Activated CD8-positive, alpha-beta memory T cell treated with anti-CD3 and anti-CD28 coated beads for 1 hour (primary cell): ENCODE results near the gene VPS45.

Experiments
- DNase-seq, 2 donors: peaks; one replicate each; pipeline ENCODE4 v3.0.0-alpha.2; 2020; ENCODE audit warnings: low read depth in 1 of 2; ENCODE audit errors: extremely low read depth in 1 of 2

VPS45 gene

DNA sequence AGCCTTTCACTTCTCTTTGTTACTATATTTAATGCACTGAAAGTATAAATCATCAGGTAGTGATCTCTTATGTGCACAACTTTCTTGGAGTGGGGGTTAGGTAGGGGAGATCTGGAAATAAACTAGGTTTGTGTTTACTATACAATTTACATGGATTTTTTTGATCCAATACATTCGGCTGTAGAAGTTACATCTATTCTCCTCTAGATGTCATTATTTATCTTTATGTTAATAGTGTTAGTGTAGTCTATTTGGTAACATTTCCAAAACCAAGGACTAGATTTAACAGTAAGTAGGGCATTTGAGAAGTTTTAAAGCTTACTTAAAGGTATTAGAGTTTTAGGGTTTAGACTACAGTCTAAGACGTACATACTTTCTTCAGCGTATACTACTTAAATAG is 5.4 kb downstream of the VPS45 start:
- no peak for DNase-seq

DNA sequence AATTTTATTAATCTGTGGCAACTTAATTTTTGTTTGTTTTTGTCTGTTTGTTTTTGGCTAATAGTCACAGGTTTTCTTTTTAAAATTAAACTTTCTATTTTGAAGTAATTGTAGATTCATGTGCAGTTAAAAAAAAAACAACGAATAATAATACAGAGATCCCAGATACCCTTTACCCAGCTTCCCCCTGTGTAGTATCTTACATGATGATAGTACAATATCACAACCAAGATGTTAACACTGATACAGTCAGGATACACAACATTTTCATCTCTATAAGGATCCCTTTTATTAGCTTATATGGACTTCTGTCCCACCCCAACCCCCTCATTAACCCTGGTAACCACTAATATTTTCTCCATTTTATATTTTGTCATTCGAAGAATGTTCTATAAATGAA is 5.9 kb downstream of the VPS45 start:
- no peak for DNase-seq

DNA sequence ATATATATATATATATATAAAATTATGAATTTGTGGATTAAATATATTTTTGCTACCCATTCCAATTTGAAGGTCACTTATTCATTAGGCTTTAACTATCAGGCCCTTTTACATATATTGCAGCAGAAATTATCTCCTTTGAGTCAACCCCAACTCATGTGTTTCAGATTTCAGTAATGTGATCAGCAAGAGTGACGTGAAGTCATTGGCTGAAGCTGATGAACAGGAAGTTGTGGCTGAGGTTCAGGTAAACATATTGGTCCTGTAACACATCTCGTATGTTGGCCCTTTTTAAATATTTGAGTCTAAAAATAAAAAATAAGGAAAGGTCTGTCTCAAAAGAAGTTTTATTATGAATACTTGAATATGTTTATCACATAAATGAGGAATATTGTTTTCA is 8.5 kb downstream of the VPS45 start:
- DNase-seq = no peak

DNA sequence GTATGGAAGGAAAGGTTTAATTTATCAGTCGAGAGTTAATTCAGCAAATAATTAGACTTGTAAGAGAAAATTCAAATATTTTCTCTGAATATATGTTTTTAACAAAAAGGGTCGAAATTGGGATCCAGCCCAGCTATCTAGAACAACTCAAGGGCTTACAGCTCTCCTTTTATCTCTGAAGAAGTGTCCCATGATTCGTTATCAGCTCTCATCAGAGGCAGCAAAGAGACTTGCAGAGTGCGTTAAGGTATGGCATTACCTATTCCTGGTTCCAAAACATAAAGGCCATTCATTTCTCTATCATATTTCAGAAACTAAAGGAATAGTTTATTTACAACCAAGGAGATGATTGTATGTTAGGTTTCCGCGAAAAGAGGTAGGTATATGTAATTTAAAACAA is 9.4 kb downstream of the VPS45 start:
- no peak for DNase-seq

DNA sequence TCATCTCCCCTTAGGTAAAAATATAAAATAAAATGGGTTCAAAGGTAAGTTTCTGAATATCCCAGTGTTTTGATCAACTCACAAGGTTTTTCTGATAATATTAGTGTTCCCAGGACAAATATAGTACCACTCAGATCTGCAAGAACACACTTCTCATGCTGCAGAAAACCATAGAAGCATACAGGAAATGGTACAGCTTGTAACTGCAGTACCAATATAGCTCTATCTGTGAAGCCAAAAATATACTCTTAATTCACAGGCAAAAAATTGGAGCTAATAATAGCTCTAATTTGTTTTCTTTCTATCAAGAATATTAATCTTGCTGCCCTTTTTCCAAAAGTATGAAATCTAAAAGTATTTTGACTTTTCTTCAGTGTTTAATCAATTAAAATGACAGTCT is 13.2 kb downstream of the VPS45 start:
- no peak for DNase-seq

DNA sequence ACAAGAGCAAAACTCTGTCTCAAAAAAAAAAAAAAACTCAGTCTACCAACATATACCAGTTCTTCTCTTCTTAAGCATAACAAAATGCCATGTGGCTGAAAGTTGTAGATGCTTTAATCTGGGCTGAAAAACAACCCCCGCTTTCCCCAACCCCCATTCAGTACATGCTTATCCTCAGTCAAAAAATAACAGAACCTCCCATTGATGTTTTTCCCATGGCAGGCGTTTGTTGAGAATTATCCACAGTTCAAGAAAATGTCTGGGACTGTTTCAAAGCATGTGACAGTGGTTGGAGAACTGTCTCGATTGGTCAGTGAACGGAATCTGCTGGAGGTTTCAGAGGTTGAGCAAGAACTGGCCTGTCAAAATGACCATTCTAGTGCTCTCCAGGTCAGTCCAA is 14.9 kb downstream of the VPS45 start:
- DNase-seq = no peak

DNA sequence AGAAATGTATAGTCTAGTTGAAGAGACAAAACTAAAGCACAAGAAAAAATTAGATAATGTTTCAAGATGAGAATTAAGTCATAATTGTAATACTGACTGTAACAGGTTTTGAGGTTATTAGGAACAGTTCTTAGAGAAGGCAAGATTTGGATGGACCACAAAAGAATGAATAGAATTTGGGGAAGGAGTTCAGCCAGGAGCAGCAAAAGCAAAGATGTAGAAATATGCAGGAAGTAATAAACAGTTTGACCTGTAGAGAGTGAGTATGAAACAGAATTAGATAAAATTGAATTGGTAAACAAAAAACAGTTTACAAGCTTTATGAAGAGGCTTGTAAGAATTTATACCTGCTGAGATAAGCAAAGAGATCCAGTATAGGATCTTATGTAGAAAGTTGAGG is 16.3 kb downstream of the VPS45 start:
- DNase-seq = no peak

DNA sequence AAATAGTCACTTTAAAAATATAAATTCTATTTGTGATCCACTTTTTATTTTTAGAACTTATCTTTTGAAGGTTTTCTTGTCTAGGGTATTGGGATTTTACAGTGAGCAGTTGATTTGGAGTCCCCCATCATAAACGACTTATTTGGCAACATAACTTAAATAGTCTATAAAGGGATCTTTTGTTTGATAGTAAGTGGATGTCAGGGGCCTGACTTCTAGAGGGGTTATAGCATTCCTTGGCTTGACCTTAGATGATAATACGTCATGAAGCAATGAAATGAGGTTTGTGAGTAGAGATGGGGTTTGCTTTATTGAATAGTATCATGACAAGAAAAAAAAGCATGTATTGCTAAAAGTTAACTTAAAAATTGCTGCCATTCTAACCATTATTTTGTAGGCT is 17.8 kb downstream of the VPS45 start:
- DNase-seq = no peak

DNA sequence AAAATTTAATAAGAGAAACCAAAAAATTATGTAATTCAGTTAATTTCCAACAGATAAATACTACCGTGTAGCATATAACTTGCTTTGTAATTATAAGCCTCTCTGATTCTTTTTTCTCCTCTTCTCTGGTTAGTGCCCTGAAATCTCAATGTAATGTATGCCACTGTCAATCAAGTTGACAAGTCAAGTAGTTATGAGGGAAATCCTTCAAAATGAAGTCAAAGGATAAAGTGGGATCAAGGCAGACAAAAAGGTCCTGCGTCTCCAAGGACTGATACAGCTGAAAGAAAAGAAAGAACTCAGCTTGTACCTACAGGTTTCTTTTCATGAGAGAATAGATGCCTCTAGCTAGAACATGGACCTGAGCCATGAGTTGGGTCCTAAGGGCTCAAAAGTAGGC is 19.8 kb downstream of the VPS45 start:
- DNase-seq = no peak

DNA sequence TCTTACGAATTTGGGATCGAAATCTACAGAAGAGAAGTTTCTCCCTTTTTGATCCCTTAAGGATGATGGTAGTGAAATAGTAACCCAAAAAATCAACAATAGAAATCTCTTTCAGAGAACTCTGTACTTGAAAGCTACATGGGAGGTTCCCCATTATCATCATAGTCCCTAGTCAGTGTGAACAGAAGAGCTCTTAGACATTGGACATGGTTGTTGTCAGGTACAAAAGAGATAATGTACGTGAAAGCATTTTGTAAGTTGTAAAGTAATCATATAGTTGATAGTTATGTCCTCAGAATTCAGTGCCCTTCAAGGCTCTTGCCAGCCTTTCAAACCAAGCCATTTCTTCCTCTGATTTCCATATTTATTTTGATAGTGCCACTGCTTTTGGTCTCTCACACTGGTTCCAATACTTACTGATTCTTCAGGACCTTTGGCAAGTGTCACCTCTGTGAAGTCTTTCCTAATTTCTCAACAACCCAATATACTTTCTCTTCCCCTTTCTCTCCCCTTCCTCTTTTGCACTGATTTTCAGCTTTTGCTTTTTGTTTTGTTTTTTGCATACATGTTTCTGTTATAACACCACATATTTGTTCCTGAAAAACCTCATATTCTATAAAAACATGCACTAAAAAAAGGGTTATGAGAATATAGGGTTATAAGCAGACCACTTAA is 22.4 kb downstream of the VPS45 start:
- no peak for DNase-seq

DNA sequence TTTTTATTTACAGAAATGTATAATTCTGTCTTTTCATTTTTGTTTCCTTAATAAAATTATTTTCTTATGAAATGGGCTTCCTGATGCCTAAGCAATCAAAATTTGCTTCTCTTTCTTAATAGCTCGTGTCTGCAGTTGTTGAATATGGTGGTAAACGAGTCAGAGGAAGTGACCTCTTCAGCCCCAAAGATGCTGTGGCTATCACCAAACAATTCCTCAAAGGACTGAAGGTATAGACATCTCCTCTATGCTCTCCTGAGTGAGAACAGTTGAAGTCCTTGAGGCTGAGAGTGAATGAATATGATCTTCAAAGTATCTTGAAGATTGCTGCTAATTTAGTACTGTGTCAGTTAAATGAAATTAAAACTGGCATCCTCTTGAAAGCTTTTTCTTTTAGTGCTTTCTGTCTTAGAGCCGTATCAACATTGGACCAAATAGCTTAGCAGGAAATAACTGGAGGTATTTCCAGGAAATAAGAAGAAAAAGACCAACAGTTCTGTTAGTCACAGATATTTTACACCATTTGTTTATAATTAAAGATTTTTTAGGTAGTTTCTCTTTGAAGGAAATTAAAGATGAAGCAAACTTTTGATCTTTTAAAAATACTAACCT is 24.7 kb downstream of the VPS45 start:
- DNase-seq = no peak

DNA sequence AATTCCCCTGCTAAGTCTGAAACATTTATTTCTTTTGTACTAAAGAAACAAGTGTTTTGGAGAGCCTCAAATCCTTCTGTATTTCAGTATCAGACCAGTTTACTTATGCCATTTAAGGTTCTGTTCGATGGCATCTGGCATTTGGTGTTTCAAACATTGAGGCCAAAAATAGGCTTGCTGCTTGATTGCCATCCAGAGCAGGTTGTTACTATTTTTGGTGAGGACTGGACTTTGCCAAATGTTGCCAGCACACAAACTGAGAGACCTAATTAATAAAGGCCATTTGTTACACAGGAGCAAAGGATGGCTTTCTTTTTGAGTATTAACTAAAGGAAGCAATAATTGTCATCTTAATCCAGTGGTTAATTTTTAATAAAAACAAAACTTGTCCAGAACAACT is 26.2 kb downstream of the VPS45 start:
- DNase-seq = no peak

DNA sequence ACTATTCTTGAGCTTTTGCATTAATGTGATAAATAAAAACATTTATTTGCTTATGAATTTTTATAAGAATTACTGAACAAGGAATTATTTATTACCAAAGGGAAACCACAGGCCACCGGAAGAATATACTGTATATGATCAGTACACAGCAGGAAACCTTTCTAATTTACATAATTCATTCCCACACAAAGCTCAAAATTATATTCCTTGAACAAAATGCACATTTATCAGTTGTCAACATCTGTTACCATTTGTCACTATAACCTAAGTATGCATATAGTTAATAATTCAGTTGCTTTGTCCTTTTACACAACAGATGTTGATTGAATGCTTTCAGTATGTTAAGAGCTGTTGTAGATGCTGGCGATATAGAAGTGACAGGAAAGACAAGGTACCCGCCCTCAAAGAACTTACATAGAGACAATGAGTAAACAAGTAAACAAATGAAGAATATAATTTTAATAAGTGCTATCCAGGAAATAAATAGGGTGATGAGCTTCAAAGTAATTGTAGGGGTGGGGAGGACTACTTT is 27.2 kb downstream of the VPS45 start:
- DNase-seq = no peak

DNA sequence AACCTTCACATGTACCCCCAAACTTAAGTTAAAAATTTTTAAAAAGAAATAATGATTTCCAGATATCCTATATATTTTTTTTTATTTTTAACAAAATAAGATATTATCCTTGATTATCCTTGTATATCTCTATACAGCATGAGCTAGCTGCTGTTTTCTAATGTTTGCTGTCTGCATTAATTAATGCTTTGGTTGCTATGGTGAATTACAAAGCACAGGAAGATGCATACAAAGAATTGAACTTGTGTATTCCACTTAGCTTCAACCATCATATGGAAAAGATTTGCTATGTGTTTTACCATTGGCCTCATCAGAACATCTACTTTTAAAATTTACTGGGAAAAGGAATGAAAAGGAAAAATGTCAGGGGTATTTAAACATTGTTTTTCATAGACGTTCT is 35.4 kb downstream of the VPS45 start:
- DNase-seq = no peak

DNA sequence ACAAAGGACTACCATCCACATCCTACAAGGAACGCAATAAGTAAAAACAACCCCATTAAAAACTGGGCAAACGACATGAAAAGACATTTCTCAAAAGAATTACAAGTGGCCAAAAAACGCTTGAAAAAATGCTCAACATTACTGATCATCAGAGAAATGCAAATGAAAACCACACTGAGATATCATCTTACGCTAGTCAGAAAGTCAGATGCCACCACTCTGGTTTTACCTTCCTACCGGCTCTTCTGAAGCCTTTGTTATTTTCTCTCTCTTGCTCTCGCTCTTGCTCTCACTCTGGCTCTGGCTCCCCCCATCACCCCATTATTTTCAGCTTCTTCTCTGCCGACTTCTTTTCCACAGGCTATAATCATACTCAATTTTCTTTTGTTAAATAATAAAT is 38.8 kb downstream of the VPS45 start:
- no peak for DNase-seq

DNA sequence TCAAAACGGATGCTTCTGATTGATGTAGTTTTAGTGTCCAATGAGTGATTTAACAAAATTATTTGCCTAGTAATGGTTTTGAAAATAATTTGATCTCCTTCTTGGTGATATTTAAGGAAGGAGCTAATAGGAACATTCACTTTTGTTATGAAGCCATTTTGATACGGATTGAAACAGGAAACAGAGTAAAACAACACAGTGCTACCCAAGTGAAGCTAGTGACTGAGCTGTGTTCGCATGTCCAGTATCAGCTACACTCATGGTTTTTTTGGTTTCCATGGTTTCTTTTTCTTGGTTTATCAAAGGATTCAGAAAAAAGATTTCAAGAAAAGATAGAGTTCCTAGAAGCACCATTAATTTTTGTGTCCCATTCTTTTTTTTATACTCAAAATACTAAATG is 42.0 kb downstream of the VPS45 start:
- DNase-seq = no peak

DNA sequence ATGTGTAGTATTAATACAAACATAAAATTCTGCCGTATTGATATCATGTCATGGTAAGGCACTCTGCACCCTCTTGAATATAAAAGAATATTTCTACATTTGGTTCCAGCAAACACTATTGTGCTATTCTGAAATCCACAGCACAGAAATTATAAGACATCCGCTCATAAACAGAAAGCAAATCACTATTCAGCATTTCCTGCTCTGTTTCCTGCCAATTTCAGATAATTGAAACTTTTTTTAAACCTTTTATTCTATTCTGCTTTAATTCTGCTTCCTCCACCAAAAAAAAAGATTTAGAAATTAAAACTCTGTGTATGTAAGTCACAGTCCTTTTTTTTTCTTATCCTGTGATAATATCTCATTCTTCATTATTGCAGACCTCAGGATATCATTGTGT is 42.5 kb downstream of the VPS45 start:
- no peak for DNase-seq

DNA sequence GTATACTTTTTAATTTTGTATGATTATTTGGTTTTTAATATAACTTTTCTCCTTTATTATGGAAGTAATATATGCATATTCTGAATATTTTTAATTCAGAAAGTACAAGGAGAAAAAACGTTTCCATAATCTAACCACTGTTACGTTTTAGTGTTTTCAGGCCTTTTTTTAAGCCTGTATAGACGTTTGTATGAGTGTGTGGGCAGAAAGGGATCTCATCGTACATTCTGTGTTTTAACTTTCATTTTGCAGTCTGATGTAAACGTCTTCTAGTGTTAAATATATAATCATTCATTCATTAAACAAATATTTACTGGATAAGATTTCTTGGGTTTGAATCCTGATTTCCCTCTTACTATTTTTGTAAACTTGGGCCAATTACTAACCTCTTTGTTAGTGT is 44.1 kb downstream of the VPS45 start:
- DNase-seq = no peak

DNA sequence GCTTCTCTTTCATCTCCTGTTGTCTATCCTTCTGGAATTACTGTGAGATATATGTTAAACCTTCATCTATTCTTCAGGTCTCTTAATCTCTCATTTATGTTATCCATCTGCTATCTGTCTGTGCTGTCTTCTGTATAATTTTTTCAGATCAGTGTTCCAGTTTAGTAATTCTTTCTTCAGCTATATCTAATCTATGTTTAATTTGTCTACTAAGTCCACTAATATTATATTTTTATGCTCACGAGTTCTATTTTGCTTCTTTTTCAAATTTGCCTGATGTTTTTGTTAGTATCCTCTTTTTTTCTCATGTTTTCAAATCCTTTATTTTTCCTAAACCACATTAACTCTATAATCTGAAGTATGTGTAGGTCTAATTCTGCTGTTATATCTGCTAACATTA is 47.5 kb downstream of the VPS45 start:
- no peak for DNase-seq

DNA sequence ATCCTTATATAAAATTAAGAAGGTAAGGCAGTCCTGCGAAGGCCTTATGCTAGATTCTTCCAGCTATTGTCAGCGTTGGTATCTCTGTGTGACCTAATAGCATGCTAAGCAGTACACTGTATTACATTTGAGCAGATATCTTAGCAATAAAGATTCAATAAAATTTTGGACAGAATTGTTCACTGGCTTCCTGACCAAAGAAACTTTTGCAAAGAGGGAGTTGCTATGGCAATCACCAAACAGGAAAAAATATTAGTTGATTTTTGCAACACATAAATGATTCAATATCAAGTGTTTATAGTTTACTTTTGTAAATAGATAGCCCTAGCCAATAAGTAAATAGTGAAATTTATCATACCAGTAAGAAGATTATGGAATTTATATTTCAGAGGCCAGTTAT is 51.1 kb downstream of the VPS45 start:
- no peak for DNase-seq

DNA sequence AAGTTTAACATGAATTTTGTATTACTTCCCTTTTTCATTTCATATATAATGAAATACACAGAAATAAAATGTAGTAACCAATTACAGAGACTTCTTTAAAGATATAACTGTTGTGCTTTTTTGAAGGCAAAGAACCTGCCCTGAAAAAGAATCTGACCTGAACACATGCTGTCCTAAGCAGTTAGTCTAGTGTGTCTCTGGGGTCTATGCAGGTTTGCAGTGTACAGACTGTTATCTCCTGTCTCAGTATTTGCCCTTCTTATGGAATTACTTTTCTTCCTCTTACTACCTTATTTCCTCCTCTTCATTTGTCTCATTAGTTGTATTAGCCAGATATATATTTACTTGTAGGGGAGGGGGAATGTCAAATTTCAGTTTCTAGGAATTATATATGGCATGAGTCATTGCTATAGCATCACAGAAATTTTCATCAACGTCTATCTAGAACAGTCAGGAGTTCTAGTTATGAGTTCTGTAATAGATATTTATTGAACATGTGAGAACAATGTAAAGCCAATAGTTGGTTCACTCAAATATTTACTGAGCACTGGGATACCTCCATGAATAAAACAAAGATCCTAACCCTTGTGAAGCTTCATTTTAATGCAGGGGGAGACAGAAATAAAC is 53.8 kb downstream of the VPS45 start:
- DNase-seq = no peak

DNA sequence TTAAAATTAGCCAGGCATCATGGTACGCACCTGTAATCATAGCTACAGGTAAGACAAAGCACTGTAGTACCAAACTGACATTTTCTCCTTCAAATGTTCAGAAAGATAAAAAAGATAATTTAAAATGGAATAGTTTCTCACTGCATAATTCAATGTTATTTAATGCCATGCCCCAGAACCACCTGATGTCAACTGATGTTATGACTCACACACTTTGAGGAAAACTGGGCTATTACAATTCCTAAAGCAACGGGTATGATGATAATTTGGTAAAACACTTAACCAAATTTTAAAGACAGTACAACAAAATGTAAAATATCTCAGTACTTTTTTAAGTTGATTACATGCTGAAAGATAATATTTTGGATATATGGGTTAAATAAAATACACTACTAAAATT is 59.2 kb downstream of the VPS45 start:
- DNase-seq = no peak
